WTC11 (cell line): ENCODE data around the gene SPRR1A. TPM values are rescaled to one million over a fixed set of nuclear protein-coding genes. Genes with fewer than 3 reads are reported as not detected.

Source experiments
- ATAC-seq: fragments of 200-7000 bp; cut with Tn5 transposase; 2 replicates; pipeline ENCODE4 v1.10.0; 2021; ENCODE audit warnings: mild to moderate bottlenecking, moderate library complexity
- CTCF ChIA-PET: fragments of 300-600 bp; sonication (Branson Sonifier 250); formaldehyde crosslinking; loops from one replicate; lab custom pipeline; 2021; ENCODE audit warnings: antibody characterized with exemption; lab: Charles Lee
- POLR2A ChIA-PET: fragments of 350-600 bp; sonication (Branson Sonifier 250); formaldehyde crosslinking; loops from one replicate; lab custom pipeline; 2021; ENCODE audit warnings: antibody characterized with exemption; lab: Charles Lee
- DNase-seq: peaks from one replicate; pipeline ENCODE4 v3.0.0; 2021; ENCODE audit warnings: low spot score
- H3K27ac Mint-ChIP-seq: 2 replicates; pipeline ENCODE4 v1.8.0; 2021; ENCODE audit warnings: mixed read lengths
- H3K27me3 Mint-ChIP-seq: 2 replicates; pipeline ENCODE4 v1.8.0; 2021; ENCODE audit warnings: low read depth, mild to moderate bottlenecking, moderate library complexity, mixed read lengths
- H3K36me3 Mint-ChIP-seq: 2 replicates; pipeline ENCODE4 v1.8.0; 2021; ENCODE audit warnings: mixed read lengths
- H3K4me1 Mint-ChIP-seq: 2 replicates; pipeline ENCODE4 v1.8.0; 2022; ENCODE audit warnings: mixed read lengths
- H3K4me3 Mint-ChIP-seq: 2 replicates; pipeline ENCODE4 v1.8.0; 2021; ENCODE audit warnings: mild to moderate bottlenecking, moderate library complexity, mixed read lengths
- H3K9me3 Mint-ChIP-seq: 2 replicates; pipeline ENCODE4 v1.8.0; 2021; ENCODE audit warnings: mixed read lengths
- ATF1 ChIP-seq: sonication (generic); formaldehyde crosslinking; IDR thresholded peaks from 2 replicates; pipeline ENCODE4 v1.8.1; 2023; ENCODE audit warnings: mild to moderate bottlenecking, moderate library complexity, missing genetic modification reagents
- CREB1 ChIP-seq: sonication (generic); formaldehyde crosslinking; IDR thresholded peaks from 2 replicates; pipeline ENCODE4 v1.8.0; 2023; ENCODE audit warnings: mild to moderate bottlenecking, missing genetic modification reagents
- FOXP1 ChIP-seq: sonication (generic); formaldehyde crosslinking; IDR thresholded peaks from 2 replicates; pipeline ENCODE4 v1.8.0; 2022; ENCODE audit warnings: missing genetic modification reagents, mild to moderate bottlenecking, moderate library complexity, borderline replicate concordance
- GTF2I ChIP-seq: fragments of 250-450 bp; sonication (Bioruptor Pico); conservative IDR thresholded peaks from 2 replicates; pipeline ENCODE4 v1.4.0; 2021; ENCODE audit warnings: mild to moderate bottlenecking
- NR1H2 ChIP-seq: sonication (generic); formaldehyde crosslinking; IDR thresholded peaks from 2 replicates; pipeline ENCODE4 v1.9.0; 2021; ENCODE audit warnings: mild to moderate bottlenecking, moderate library complexity, missing genetic modification reagents
- NR3C1 ChIP-seq: sonication (generic); formaldehyde crosslinking; conservative IDR thresholded peaks from 2 replicates; pipeline ENCODE4 v1.8.1; 2023; ENCODE audit warnings: low read depth, mild to moderate bottlenecking, missing genetic modification reagents
- RORB ChIP-seq: fragments of 250-450 bp; sonication (Bioruptor Pico); IDR thresholded peaks from 2 replicates; pipeline ENCODE4 v1.9.0; 2021; ENCODE audit warnings: mild to moderate bottlenecking
- ZBTB21 ChIP-seq: sonication (generic); formaldehyde crosslinking; IDR thresholded peaks from 2 replicates; pipeline ENCODE4 v1.8.1; 2023; ENCODE audit warnings: mild to moderate bottlenecking, missing genetic modification reagents, borderline replicate concordance
- ZNF423 ChIP-seq: fragments of 250-450 bp; sonication (Bioruptor Pico); IDR thresholded peaks from 2 replicates; pipeline ENCODE4 v2.1.2; 2022; ENCODE audit warnings: mild to moderate bottlenecking, moderate library complexity
- total RNA-seq: library from RNA; stranded (reverse); gene quantifications from 3 replicates; pipeline ENCODE4 v1.2.3, GENCODE V29; 2021
- TF ChIP-seq, protein P1 (sequence below): sonication (generic); formaldehyde crosslinking; IDR thresholded peaks from 2 replicates; pipeline ENCODE4 v1.8.1; 2022; ENCODE audit warnings: mild to moderate bottlenecking, moderate library complexity, missing genetic modification reagents
- TF ChIP-seq, protein P2 (sequence below): sonication (generic); formaldehyde crosslinking; IDR thresholded peaks from 2 replicates; pipeline ENCODE4 v1.8.0; 2023; ENCODE audit warnings: missing genetic modification reagents, mild to moderate bottlenecking, borderline replicate concordance
- TF ChIP-seq, protein P3 (sequence below): sonication (generic); formaldehyde crosslinking; IDR thresholded peaks from 2 replicates; pipeline ENCODE4 v1.8.0; 2022; ENCODE audit warnings: mild to moderate bottlenecking, missing genetic modification reagents
- TF ChIP-seq, protein P4 (sequence below): sonication (generic); formaldehyde crosslinking; IDR thresholded peaks from 2 replicates; pipeline ENCODE4 v1.8.1; 2023; ENCODE audit warnings: mild to moderate bottlenecking, missing genetic modification reagents, moderate library complexity
- TF ChIP-seq, protein P5 (sequence below): sonication (generic); formaldehyde crosslinking; IDR thresholded peaks from 2 replicates; pipeline ENCODE4 v1.8.1; 2022; ENCODE audit warnings: low read depth, mild to moderate bottlenecking, moderate library complexity, missing genetic modification reagents, borderline replicate concordance
- TF ChIP-seq, protein P6 (sequence below): fragments of 250-450 bp; sonication (Bioruptor Pico); IDR thresholded peaks from 2 replicates; pipeline ENCODE4 v2.1.2; 2022; ENCODE audit warnings: mild to moderate bottlenecking, moderate library complexity
- TF ChIP-seq, protein P7 (sequence below): fragments of 250-450 bp; sonication (Bioruptor Pico); IDR thresholded peaks from 2 replicates; pipeline ENCODE4 v1.9.0; 2021; ENCODE audit warnings: mild to moderate bottlenecking, borderline replicate concordance
- TF ChIP-seq, protein P8 (sequence below): fragments of 200-600 bp; IDR thresholded peaks from 2 replicates; pipeline ENCODE4 v1.8.0; 2022; ENCODE audit warnings: antibody characterized with exemption
- TF ChIP-seq, protein P9 (sequence below): sonication (generic); formaldehyde crosslinking; IDR thresholded peaks from 2 replicates; pipeline ENCODE4 v1.8.0; 2022; ENCODE audit warnings: mild to moderate bottlenecking, missing genetic modification reagents

SPRR1A gene
- total RNA-seq, 1 experiment from 2014 or later, result not detected

DNA sequence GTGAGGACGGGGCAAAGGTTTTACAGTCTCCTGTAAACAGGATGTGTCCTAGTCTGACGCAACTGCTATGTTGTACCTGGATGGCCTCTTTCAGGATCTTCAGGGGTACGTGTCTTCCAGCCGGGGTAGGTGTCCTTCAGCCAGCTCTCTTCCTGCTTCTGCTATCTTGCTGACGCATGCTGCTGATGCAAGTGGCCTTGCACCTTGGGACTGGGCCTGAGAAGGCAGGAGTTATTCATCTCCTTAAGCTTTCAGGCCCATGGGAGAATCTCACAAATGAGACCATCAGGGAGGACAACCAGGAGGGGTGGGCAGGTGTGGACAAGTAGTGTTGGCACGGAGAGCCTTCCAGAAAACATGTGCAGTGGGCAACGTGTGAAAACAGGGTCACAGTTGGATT is 39.2 kb downstream of the SPRR1A start (continued):
- no peak for TF ChIP-seq GTF2I (CRISPR knock-in tag)
- no peak for TF ChIP-seq CREB1 (CRISPR knock-in tag)

DNA sequence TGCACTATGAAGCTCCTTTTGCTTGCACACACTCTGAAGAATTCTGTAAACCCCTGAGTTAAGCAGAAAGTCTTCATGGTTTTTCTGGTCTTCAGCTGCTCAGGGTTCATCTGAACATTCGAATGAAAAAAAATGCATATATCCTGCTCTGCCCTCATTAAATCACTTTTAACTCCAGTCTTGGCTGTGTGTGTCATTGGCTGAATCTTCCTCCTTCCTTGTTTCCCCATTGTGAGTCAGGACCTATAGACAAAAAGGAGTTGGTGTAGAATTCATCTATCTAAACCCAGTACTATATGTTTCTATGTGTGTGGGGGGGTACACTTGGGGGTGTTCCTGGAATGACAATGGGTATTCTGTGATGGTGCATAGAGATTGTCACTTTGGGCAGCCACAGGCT is 40.5 kb downstream of the SPRR1A start:
- H3K4me1 Mint-ChIP-seq, result peaks cover 27% of the 10 kb centered on the region
- POLR2A ChIA-PET, result no interaction called here
- DNase-seq (no peak), ATAC-seq (no peak)
- no peaks in the 10 kb centered on the region for H3K36me3 Mint-ChIP-seq
- no peak overlapping the region for H3K4me3 Mint-ChIP-seq
- CTCF ChIA-PET, result no interaction called here
- H3K27me3 Mint-ChIP-seq, result no peaks in the 10 kb centered on the region; the same call in 1 of the 2 replicates
- no peak overlapping the region for H3K27ac Mint-ChIP-seq
- H3K9me3 Mint-ChIP-seq, result peaks cover 28% of the 10 kb centered on the region
- TF ChIP-seq ZNF423 (CRISPR knock-in tag) (no peak), RORB (CRISPR knock-in tag) (no peak), FOXP1 (CRISPR knock-in tag) (no peak), ATF1 (CRISPR knock-in tag) (no peak), NR1H2 (no peak), ZBTB21 (CRISPR knock-in tag) (no peak), NR3C1 (CRISPR knock-in tag) (no peak)
- TF ChIP-seq, protein P1, sequence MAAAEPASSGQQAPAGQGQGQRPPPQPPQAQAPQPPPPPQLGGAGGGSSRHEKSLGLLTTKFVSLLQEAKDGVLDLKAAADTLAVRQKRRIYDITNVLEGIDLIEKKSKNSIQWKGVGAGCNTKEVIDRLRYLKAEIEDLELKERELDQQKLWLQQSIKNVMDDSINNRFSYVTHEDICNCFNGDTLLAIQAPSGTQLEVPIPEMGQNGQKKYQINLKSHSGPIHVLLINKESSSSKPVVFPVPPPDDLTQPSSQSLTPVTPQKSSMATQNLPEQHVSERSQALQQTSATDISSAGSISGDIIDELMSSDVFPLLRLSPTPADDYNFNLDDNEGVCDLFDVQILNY (CRISPR knock-in tag), result no peak
- TF ChIP-seq, protein P2, sequence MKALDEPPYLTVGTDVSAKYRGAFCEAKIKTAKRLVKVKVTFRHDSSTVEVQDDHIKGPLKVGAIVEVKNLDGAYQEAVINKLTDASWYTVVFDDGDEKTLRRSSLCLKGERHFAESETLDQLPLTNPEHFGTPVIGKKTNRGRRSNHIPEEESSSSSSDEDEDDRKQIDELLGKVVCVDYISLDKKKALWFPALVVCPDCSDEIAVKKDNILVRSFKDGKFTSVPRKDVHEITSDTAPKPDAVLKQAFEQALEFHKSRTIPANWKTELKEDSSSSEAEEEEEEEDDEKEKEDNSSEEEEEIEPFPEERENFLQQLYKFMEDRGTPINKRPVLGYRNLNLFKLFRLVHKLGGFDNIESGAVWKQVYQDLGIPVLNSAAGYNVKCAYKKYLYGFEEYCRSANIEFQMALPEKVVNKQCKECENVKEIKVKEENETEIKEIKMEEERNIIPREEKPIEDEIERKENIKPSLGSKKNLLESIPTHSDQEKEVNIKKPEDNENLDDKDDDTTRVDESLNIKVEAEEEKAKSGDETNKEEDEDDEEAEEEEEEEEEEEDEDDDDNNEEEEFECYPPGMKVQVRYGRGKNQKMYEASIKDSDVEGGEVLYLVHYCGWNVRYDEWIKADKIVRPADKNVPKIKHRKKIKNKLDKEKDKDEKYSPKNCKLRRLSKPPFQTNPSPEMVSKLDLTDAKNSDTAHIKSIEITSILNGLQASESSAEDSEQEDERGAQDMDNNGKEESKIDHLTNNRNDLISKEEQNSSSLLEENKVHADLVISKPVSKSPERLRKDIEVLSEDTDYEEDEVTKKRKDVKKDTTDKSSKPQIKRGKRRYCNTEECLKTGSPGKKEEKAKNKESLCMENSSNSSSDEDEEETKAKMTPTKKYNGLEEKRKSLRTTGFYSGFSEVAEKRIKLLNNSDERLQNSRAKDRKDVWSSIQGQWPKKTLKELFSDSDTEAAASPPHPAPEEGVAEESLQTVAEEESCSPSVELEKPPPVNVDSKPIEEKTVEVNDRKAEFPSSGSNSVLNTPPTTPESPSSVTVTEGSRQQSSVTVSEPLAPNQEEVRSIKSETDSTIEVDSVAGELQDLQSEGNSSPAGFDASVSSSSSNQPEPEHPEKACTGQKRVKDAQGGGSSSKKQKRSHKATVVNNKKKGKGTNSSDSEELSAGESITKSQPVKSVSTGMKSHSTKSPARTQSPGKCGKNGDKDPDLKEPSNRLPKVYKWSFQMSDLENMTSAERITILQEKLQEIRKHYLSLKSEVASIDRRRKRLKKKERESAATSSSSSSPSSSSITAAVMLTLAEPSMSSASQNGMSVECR (CRISPR knock-in tag), result no peak
- TF ChIP-seq, protein P3, sequence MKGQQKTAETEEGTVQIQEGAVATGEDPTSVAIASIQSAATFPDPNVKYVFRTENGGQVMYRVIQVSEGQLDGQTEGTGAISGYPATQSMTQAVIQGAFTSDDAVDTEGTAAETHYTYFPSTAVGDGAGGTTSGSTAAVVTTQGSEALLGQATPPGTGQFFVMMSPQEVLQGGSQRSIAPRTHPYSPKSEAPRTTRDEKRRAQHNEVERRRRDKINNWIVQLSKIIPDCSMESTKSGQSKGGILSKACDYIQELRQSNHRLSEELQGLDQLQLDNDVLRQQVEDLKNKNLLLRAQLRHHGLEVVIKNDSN, result no peak
- TF ChIP-seq, protein P4, sequence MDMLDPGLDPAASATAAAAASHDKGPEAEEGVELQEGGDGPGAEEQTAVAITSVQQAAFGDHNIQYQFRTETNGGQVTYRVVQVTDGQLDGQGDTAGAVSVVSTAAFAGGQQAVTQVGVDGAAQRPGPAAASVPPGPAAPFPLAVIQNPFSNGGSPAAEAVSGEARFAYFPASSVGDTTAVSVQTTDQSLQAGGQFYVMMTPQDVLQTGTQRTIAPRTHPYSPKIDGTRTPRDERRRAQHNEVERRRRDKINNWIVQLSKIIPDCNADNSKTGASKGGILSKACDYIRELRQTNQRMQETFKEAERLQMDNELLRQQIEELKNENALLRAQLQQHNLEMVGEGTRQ, result no peak
- TF ChIP-seq, protein P5, sequence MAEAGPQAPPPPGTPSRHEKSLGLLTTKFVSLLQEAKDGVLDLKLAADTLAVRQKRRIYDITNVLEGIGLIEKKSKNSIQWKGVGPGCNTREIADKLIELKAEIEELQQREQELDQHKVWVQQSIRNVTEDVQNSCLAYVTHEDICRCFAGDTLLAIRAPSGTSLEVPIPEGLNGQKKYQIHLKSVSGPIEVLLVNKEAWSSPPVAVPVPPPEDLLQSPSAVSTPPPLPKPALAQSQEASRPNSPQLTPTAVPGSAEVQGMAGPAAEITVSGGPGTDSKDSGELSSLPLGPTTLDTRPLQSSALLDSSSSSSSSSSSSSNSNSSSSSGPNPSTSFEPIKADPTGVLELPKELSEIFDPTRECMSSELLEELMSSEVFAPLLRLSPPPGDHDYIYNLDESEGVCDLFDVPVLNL, result no peak
- TF ChIP-seq, protein P6, sequence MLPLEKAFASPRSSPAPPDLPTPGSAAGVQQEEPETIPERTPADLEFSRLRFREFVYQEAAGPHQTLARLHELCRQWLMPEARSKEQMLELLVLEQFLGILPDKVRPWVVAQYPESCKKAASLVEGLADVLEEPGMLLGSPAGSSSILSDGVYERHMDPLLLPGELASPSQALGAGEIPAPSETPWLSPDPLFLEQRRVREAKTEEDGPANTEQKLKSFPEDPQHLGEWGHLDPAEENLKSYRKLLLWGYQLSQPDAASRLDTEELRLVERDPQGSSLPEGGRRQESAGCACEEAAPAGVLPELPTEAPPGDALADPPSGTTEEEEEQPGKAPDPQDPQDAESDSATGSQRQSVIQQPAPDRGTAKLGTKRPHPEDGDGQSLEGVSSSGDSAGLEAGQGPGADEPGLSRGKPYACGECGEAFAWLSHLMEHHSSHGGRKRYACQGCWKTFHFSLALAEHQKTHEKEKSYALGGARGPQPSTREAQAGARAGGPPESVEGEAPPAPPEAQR (CRISPR knock-in tag), result no peak
- TF ChIP-seq, protein P7, sequence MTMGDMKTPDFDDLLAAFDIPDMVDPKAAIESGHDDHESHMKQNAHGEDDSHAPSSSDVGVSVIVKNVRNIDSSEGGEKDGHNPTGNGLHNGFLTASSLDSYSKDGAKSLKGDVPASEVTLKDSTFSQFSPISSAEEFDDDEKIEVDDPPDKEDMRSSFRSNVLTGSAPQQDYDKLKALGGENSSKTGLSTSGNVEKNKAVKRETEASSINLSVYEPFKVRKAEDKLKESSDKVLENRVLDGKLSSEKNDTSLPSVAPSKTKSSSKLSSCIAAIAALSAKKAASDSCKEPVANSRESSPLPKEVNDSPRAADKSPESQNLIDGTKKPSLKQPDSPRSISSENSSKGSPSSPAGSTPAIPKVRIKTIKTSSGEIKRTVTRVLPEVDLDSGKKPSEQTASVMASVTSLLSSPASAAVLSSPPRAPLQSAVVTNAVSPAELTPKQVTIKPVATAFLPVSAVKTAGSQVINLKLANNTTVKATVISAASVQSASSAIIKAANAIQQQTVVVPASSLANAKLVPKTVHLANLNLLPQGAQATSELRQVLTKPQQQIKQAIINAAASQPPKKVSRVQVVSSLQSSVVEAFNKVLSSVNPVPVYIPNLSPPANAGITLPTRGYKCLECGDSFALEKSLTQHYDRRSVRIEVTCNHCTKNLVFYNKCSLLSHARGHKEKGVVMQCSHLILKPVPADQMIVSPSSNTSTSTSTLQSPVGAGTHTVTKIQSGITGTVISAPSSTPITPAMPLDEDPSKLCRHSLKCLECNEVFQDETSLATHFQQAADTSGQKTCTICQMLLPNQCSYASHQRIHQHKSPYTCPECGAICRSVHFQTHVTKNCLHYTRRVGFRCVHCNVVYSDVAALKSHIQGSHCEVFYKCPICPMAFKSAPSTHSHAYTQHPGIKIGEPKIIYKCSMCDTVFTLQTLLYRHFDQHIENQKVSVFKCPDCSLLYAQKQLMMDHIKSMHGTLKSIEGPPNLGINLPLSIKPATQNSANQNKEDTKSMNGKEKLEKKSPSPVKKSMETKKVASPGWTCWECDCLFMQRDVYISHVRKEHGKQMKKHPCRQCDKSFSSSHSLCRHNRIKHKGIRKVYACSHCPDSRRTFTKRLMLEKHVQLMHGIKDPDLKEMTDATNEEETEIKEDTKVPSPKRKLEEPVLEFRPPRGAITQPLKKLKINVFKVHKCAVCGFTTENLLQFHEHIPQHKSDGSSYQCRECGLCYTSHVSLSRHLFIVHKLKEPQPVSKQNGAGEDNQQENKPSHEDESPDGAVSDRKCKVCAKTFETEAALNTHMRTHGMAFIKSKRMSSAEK (CRISPR knock-in tag), result no peak
- TF ChIP-seq, protein P8, sequence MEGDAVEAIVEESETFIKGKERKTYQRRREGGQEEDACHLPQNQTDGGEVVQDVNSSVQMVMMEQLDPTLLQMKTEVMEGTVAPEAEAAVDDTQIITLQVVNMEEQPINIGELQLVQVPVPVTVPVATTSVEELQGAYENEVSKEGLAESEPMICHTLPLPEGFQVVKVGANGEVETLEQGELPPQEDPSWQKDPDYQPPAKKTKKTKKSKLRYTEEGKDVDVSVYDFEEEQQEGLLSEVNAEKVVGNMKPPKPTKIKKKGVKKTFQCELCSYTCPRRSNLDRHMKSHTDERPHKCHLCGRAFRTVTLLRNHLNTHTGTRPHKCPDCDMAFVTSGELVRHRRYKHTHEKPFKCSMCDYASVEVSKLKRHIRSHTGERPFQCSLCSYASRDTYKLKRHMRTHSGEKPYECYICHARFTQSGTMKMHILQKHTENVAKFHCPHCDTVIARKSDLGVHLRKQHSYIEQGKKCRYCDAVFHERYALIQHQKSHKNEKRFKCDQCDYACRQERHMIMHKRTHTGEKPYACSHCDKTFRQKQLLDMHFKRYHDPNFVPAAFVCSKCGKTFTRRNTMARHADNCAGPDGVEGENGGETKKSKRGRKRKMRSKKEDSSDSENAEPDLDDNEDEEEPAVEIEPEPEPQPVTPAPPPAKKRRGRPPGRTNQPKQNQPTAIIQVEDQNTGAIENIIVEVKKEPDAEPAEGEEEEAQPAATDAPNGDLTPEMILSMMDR, result no peak
- TF ChIP-seq, protein P9, sequence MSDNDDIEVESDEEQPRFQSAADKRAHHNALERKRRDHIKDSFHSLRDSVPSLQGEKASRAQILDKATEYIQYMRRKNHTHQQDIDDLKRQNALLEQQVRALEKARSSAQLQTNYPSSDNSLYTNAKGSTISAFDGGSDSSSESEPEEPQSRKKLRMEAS (CRISPR knock-in tag), result no peak
